DMS53 (cell line): Measurements from ENCODE around the gene FBXW4.

Experiments
- DNase-seq: peaks from one replicate; lab custom pipeline; 2025; lab: John Stamatoyannopoulos, UW

The FBXW4 gene

DNA sequence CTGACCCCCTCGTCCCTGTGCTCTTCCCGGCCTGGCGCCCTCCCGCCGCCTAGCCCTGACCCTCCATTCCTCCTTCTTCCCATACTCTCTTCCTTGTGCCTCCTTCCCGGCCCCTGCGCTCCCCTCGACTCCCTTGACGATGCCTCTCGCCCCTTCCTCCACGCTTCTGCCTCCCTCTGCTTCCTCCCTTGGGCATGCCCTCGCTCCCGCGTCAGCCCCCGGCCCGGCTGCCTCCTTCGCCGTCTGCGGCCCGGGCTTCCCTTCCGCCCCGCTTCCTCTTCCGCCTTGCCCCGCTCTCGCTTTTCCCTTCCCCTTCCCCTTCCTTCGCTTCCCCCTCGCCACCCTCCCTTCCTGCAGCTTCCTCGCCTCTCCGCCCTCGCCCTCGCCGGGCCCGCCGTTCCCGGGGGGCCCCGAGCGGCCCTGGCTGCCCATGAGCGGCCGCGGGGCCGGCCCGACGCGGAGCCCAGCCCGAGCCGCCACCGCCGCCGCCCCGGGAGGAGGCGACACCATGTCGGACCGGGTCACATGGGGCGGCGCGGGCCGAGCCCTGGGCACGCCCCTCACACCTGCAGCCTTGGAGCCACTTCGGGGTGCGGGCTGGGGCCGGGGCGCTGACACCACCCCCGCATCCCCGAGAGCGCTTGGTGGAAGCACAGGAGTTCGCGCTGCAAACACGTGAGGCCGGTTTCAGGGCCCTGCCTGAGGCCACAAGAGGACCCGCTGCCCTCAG, at the start of gene FBXW4:
Gene FBXW4 (minus strand): TSS at position 497 of the 730 bp plus-strand sequence. CDS start 65 bp downstream, at position 432.
- peak; percentile 78 for DNase-seq

GRCh38 chr10:101744267-101744666, 49.3 kb upstream of the FBXW4 start:
- DNase-seq, result no peak

DNA sequence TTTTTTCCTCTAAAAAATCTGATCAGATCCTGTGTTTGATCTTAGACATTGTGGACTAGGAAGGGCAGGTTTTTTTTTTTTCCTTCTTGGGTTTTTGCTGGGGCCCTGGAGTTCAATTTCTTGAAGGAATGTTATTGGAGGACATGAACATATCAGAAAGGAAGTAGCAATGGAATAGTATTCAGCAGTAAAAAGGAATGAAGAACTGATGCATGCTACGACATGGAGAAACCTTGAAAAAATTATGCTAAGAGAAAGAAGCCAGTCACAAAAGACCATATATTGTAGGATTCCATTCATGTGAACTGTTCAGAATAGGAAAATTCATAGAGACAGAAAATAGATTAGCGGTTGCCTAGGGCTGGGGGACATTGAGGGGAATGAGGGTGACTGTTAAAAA, 47.0 kb upstream of the FBXW4 start:
- DNase-seq, result no peak

GRCh38 chr10:101736666-101737065, 41.7 kb upstream of the FBXW4 start:
- DNase-seq, result no peak

GRCh38 chr10:101732096-101732495, 37.1 kb upstream of the FBXW4 start:
- no peak for DNase-seq

GRCh38 chr10:101726115-101726387, 31.1 kb upstream of the FBXW4 start:
- DNase-seq, result no peak

GRCh38 chr10:101725296-101726114, 30.5 kb upstream of the FBXW4 start:
- DNase-seq, result no peak

GRCh38 chr10:101724446-101724845, 29.5 kb upstream of the FBXW4 start:
- no peak for DNase-seq

- no peak for DNase-seq
Observed at GRCh38 chr10:101723176-101723575, 28.2 kb upstream of the FBXW4 start.

DNA sequence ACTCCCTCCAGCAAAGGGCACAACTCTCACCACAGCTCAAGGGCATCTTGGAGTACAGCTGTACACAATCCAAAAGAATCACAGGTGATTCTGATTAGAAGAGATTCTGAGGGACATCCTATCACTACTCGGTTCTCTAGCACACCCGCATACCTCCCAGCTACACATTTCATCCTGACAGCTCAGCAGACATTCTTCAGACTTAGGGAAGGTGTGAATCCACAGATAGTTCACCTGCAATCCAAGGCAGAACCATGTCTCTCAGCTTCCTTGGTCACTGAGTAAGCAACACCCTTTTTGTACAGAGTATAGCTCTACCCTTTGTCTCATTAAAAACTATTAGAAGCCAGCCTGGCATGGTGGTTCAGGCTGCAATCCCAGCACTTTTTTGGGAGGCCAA, 26.8 kb upstream of the FBXW4 start:
- no peak for DNase-seq

- no peak for DNase-seq
Observed at GRCh38 chr10:101720606-101721230, 25.7 kb upstream of the FBXW4 start.

DNA sequence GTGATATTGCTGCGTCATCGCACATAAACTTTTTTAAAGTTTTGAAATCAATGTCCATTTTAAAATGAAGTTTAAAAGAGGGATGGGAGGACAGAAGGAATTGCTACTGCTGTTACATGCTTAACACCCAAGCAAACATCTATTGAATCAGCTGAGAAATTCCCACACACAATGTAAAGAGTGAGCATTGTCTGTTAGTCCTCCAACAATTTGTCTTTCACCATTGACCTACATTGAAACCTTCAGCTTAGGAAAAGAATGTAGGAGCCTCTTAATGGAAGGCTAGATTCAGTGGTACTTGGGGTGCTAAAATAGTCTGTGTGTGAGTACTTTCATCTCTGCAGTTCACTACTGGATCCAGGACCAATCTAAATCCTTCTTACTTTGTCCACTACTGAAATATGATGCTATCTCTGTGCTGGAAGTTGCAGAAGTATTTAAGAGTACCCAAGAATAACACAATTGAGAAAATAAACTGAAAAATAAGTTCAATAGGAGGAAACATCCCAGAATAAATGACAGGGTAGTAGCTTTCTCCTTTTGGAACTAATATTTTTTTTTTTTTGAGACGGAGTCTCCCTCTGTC, 23.8 kb upstream of the FBXW4 start:
- peak; percentile 19 for DNase-seq

- DNase-seq, result peak; percentile 89
Observed at GRCh38 chr10:101716891-101717659, 22.1 kb upstream of the FBXW4 start.

GRCh38 chr10:101712997-101713396, 18.0 kb upstream of the FBXW4 start:
- no peak for DNase-seq

DNA sequence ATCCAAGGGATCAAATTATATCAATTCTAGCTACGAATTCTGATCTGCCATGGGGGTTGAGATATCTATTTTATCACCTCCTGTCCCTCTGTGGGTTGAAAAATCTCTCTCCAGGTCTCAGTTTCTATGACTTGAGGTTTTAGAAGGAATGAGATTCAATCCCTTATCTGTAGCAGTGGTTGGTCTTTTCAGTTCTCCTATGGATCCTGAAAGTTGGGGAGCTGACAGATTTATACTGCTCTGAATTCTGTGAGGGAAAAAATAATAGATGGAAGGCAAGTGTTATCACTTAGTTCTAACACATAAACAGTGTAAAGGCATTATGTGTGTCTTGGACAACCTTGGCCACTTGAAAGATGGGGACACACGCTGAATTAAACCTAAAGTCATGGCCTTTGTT, 15.8 kb upstream of the FBXW4 start:
- no peak for DNase-seq

- DNase-seq, result no peak
Observed at GRCh38 chr10:101710059-101710695, 15.2 kb upstream of the FBXW4 start.

GRCh38 chr10:101709359-101710058, 14.5 kb upstream of the FBXW4 start:
- peak; percentile 13 for DNase-seq

DNA sequence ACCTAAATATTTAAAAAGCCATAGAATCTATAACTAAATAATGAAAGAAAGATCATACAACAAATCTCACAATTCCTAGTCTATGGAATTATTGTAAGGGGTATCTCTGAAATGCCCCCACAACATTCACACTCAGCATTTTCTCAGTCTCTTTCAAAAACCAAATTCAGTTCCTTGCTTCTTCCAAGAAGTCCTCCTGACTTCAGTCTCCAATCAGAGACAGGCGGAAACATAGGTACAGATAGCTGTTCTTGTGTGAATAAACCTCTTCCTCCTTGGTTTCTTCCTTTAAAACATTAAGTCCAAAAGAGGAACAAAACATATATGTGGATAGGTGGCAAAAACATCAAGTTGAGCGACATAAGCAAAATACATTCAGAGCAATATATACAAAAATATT, 13.9 kb upstream of the FBXW4 start:
- DNase-seq, result no peak

DNA sequence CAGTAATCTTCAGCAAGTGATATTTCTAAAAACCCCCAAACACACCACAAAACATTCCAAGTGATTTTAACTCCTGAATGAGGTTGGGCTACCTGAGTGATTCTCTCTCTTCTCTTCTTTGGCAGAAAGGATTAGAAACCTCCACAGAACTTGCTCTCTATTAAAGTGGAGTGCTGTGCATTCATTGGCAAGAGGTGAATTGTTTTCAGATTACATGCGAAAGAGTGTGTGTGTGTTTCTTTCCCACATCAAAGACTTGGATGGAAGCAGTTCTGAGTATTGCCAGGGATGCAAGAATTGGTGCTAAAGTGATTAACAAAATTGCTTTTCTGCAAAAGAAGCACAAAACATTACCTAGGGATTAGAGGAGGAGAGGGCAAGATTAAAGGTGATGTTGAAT, 13.1 kb upstream of the FBXW4 start:
- no peak for DNase-seq

GRCh38 chr10:101704331-101704730, 9.4 kb upstream of the FBXW4 start:
- DNase-seq, result no peak

DNA sequence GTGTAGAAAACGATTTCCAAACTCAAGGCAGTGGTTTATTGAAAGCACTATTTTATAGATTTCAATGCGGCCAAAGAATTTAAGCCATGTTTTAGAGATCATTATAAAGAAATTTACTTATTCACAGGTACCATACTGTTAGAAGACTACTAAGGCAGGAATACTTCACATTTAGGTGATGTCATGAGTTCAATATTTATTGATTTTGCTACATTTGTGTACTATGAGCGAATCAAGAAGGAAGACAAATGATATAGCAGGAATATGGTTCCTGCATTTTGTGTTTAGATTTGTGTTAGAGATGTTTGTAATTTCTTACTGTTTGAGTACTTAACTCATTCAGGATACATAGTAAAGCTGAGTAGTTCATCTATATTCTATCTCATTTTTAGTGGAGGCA, 1.7 kb upstream of the FBXW4 start:
- no peak for DNase-seq
